Transverse colon (tissue), 3 donors: ENCODE measurements around the gene NDUFS6.

Source experiments
- CTCF ChIP-seq, 5 experiments: fragments of 200-600 bp in 3 of 5; fragments of 450-650 bp in 2 of 5; sonication (generic) in 3 of 5; IDR thresholded peaks; 1 replicate in 2 of 5; 2 replicates in 3 of 5; pipeline ENCODE4 v1.5.1; 2016 to 2017; ENCODE audit warnings: antibody characterized with exemption in 5 of 5, inconsistent platforms in 3 of 5, mild to moderate bottlenecking in 2 of 5, moderate library complexity in 1 of 5
- EP300 ChIP-seq: sonication (generic); formaldehyde crosslinking; IDR thresholded peaks from one replicate; pipeline ENCODE4 v1.6.1; 2017; ENCODE audit warnings: antibody characterized with exemption, low read depth
- POLR2A ChIP-seq: fragments of 450-650 bp; IDR thresholded peaks from one replicate; pipeline ENCODE4 v1.6.1; 2016; ENCODE audit warnings: antibody characterized with exemption, mild to moderate bottlenecking, moderate library complexity

- TF ChIP-seq CTCF (IDR thresholded peaks at IDR 0.05): no peak
- no peak for TF ChIP-seq EP300
- TF ChIP-seq POLR2A: no peak
Observed at GRCh38 chr5:1768283-1769000, 32.8 kb upstream of the NDUFS6 start.
